ENCODE data around the gene SBF2.

GRCh38 chr11:10302359-10302743 is 8.3 kb upstream of the SBF2 start:
- TF ChIP-seq CTCF (IDR thresholded peaks at IDR 0.05; ENCODE audit: low read length): no peak
- TF ChIP-seq EZH2 (optimal IDR thresholded peaks at IDR 0.05; ENCODE audit: low read depth, low read length): no peak
